HEK293 (cell line): ENCODE measurements around the gene UGT1A8.

ENCODE experiments used
- ZBTB1 ChIP-seq: fragments of 450-650 bp; formaldehyde crosslinking; IDR thresholded peaks from 2 replicates; pipeline ENCODE4 v1.5.1; 2016; ENCODE audit warnings: missing biosample characterization, missing genetic modification characterization
- ZBTB20 ChIP-seq: fragments of 450-650 bp; formaldehyde crosslinking; IDR thresholded peaks from 2 replicates; pipeline ENCODE4 v1.5.1; 2016; ENCODE audit warnings: missing biosample characterization, missing genetic modification characterization
- ZNF112 ChIP-seq: fragments of 450-650 bp; formaldehyde crosslinking; IDR thresholded peaks from 2 replicates; pipeline ENCODE4 v1.5.0; 2017; ENCODE audit warnings: missing biosample characterization, missing genetic modification characterization
- ZNF266 ChIP-seq: fragments of 450-650 bp; formaldehyde crosslinking; IDR thresholded peaks from 2 replicates; pipeline ENCODE4 v1.5.1; 2016; ENCODE audit warnings: missing biosample characterization, missing genetic modification characterization, low read depth
- ZNF324 ChIP-seq: fragments of 450-650 bp; formaldehyde crosslinking; IDR thresholded peaks from 2 replicates; pipeline ENCODE4 v1.5.1; 2016; ENCODE audit warnings: missing biosample characterization, missing genetic modification characterization
- ZNF473 ChIP-seq: fragments of 450-650 bp; formaldehyde crosslinking; IDR thresholded peaks from 2 replicates; pipeline ENCODE4 v1.5.1; 2017; ENCODE audit warnings: missing biosample characterization, missing genetic modification characterization
- ZNF623 ChIP-seq: fragments of 450-650 bp; formaldehyde crosslinking; IDR thresholded peaks from 2 replicates; pipeline ENCODE4 v1.5.1; 2016; ENCODE audit warnings: missing biosample characterization, missing genetic modification characterization
- TF ChIP-seq, protein P1 (sequence below): fragments of 450-650 bp; formaldehyde crosslinking; IDR thresholded peaks from 2 replicates; pipeline ENCODE4 v1.5.1; 2016; ENCODE audit warnings: missing biosample characterization, missing genetic modification characterization, low read depth
- TF ChIP-seq, protein P2 (sequence below): fragments of 450-650 bp; formaldehyde crosslinking; IDR thresholded peaks from 2 replicates; pipeline ENCODE4 v1.5.1; 2016; ENCODE audit warnings: missing biosample characterization, missing genetic modification characterization
- TF ChIP-seq, protein P3 (sequence below): IDR thresholded peaks from 2 replicates; pipeline ENCODE4 v1.6.1; 2011; ENCODE audit warnings: mild to moderate bottlenecking, low read depth, low read length, borderline replicate concordance

DNA sequence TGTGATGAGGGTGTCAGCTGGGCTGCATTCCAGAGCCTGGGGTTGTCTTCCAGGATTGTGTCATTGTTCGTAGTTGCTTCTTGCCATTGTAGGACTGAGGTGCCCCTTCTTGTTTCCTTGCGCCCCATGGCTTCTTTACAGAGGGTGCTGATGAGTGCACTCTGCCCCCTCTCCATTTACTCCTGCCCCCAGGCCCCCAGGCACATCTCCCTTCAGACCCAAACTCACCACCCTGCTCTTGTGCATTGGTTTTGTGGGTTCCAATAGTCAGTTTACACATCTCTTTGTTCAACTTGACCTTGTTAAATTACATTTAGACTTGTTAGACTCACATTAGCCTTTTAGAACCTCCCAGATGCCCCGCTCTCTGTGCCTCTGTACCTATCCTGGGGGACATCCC lies 203.8 kb downstream of the UGT1A8 start:
- TF ChIP-seq, protein P1, sequence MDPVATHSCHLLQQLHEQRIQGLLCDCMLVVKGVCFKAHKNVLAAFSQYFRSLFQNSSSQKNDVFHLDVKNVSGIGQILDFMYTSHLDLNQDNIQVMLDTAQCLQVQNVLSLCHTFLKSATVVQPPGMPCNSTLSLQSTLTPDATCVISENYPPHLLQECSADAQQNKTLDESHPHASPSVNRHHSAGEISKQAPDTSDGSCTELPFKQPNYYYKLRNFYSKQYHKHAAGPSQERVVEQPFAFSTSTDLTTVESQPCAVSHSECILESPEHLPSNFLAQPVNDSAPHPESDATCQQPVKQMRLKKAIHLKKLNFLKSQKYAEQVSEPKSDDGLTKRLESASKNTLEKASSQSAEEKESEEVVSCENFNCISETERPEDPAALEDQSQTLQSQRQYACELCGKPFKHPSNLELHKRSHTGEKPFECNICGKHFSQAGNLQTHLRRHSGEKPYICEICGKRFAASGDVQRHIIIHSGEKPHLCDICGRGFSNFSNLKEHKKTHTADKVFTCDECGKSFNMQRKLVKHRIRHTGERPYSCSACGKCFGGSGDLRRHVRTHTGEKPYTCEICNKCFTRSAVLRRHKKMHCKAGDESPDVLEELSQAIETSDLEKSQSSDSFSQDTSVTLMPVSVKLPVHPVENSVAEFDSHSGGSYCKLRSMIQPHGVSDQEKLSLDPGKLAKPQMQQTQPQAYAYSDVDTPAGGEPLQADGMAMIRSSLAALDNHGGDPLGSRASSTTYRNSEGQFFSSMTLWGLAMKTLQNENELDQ (tag by site-specific recombination): no peak
- TF ChIP-seq, protein P2, sequence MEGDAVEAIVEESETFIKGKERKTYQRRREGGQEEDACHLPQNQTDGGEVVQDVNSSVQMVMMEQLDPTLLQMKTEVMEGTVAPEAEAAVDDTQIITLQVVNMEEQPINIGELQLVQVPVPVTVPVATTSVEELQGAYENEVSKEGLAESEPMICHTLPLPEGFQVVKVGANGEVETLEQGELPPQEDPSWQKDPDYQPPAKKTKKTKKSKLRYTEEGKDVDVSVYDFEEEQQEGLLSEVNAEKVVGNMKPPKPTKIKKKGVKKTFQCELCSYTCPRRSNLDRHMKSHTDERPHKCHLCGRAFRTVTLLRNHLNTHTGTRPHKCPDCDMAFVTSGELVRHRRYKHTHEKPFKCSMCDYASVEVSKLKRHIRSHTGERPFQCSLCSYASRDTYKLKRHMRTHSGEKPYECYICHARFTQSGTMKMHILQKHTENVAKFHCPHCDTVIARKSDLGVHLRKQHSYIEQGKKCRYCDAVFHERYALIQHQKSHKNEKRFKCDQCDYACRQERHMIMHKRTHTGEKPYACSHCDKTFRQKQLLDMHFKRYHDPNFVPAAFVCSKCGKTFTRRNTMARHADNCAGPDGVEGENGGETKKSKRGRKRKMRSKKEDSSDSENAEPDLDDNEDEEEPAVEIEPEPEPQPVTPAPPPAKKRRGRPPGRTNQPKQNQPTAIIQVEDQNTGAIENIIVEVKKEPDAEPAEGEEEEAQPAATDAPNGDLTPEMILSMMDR (tag by site-specific recombination): no peak
- TF ChIP-seq, protein P3, sequence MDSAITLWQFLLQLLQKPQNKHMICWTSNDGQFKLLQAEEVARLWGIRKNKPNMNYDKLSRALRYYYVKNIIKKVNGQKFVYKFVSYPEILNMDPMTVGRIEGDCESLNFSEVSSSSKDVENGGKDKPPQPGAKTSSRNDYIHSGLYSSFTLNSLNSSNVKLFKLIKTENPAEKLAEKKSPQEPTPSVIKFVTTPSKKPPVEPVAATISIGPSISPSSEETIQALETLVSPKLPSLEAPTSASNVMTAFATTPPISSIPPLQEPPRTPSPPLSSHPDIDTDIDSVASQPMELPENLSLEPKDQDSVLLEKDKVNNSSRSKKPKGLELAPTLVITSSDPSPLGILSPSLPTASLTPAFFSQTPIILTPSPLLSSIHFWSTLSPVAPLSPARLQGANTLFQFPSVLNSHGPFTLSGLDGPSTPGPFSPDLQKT: no peak
- TF ChIP-seq ZBTB20 (tag by site-specific recombination) (no peak), ZNF324 (tag by site-specific recombination) (no peak), ZNF623 (tag by site-specific recombination) (no peak), ZNF266 (tag by site-specific recombination) (no peak), ZBTB1 (tag by site-specific recombination) (no peak), ZNF112 (tag by site-specific recombination) (no peak), ZNF473 (tag by site-specific recombination) (no peak)
